CD4-positive, CD25-positive, alpha-beta regulatory T cell (primary cell): ENCODE data around the gene UCHL5. TPM values are rescaled to one million over a fixed set of nuclear protein-coding genes. Genes with fewer than 3 reads are reported as not detected.
A peak's percentile ranks its signal among the peaks of the same experiment; 100 is the strongest.
"Not testable (repeated sequence)": the region's sequence is repeated elsewhere in the genome, so short reads cannot be mapped to it uniquely, and the experiment has no call there.

ENCODE experiments used
- ATAC-seq, 2 donors: fragments of 150-1000 bp; cut with Tn5 transposase; one replicate each; pipeline ENCODE4 v1.10.0; 2021; ENCODE audit warnings: low read depth in 2 of 2, moderate number of reproducible peaks in 2 of 2, moderate library complexity in 1 of 2
- DNase-seq, 3 donors: peaks; one replicate each; pipeline versions ENCODE4 v3.0.0 to v3.0.0-alpha.2; 2012 to 2022; ENCODE audit warnings: mixed read lengths in 1 of 3
- H3K27ac ChIP-seq: one replicate; pipeline ENCODE4 v1.7.0; 2013; ENCODE audit warnings: mild to moderate bottlenecking, low read length; ENCODE audit not compliant: insufficient read depth, poor library complexity, severe bottlenecking
- H3K27me3 ChIP-seq: one replicate; pipeline ENCODE4 v1.7.0; 2013; ENCODE audit warnings: low read length; ENCODE audit not compliant: control insufficient read depth, insufficient read depth
- H3K36me3 ChIP-seq: one replicate; pipeline ENCODE4 v1.7.0; 2013; ENCODE audit warnings: mild to moderate bottlenecking, low read length, moderate library complexity; ENCODE audit not compliant: control insufficient read depth, insufficient read depth
- H3K4me1 ChIP-seq: 2 replicates; pipeline ENCODE4 v1.7.0; 2013; ENCODE audit warnings: mild to moderate bottlenecking, low read length; ENCODE audit not compliant: insufficient read depth, control insufficient read depth, poor library complexity, severe bottlenecking
- H3K4me3 ChIP-seq: one replicate; pipeline ENCODE4 v1.7.0; 2013; ENCODE audit warnings: low read depth, mild to moderate bottlenecking, low read length, moderate library complexity
- H3K9me3 ChIP-seq, 2 experiments: 1 replicate in 1 of 2; 2 replicates in 1 of 2; pipeline ENCODE4 v1.7.0; 2013; ENCODE audit warnings: low read length in 2 of 2, mild to moderate bottlenecking in 1 of 2, moderate library complexity in 1 of 2; ENCODE audit not compliant: control insufficient read depth in 2 of 2
- H3K27ac Mint-ChIP-seq, 3 donors: one replicate each; pipeline ENCODE4 v1.8.0; 2020 to 2022; ENCODE audit warnings: mild to moderate bottlenecking in 3 of 3, mixed read lengths in 3 of 3, moderate library complexity in 2 of 3
- H3K27me3 Mint-ChIP-seq: one replicate; pipeline ENCODE4 v1.8.0; 2022; ENCODE audit warnings: mild to moderate bottlenecking, mixed read lengths
- H3K36me3 Mint-ChIP-seq: one replicate; pipeline ENCODE4 v1.8.0; 2020; ENCODE audit warnings: mixed read lengths
- H3K4me1 Mint-ChIP-seq, 4 donors: one replicate each; pipeline ENCODE4 v1.8.0; 2020 to 2022; ENCODE audit warnings: mixed read lengths in 4 of 4, mild to moderate bottlenecking in 1 of 4
- H3K4me3 Mint-ChIP-seq, 4 donors: one replicate each; pipeline ENCODE4 v1.8.0; 2020 to 2022; ENCODE audit warnings: mild to moderate bottlenecking in 4 of 4, mixed read lengths in 4 of 4, moderate library complexity in 3 of 4
- H3K9me3 Mint-ChIP-seq, 7 donors: one replicate each; pipeline ENCODE4 v1.8.0; 2020 to 2022; ENCODE audit warnings: mixed read lengths in 7 of 7, mild to moderate bottlenecking in 3 of 7, moderate library complexity in 2 of 7
- polyA plus RNA-seq, 4 donors: library from polyadenylated mRNA; unstranded; fragments of 300-500 nt; fragmentation: Illumina TruSeq; gene quantifications; one replicate each; pipeline ENCODE4 v1.2.3, GENCODE V29; 2021
- total RNA-seq: library from RNA; stranded (reverse); gene quantifications from one replicate; pipeline ENCODE4 v1.2.3, GENCODE V29; 2022

The UCHL5 gene
- total and polyA plus RNA-seq, 5 donors from 2014 or later: 20.5 to 55.5 (median 53.3) TPM

DNA sequence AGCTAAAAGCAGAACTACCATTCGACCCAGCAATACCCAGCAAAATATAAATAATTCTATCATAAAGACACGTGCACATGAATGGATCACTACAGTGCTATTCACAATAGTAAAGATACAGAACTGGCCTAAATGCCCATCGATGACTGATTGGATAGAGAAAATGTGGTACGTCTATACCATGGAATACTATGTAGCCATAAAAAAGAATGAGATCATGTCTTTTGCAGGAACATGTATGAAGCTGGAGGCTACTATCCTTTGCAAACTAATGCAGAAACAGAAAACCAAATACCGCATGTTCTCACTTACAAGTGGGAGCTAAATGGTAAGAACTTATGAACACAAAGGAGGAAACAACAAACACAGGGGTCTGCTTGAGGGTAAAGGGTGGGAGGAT is 53.4 kb downstream of the UCHL5 start:
- ATAC-seq: no peak
- peaks cover 31% of the 10 kb centered on the region for H3K36me3 Mint-ChIP-seq
- peaks cover 0 to 4% (median 0%) of the 10 kb centered on the region in 7 donors for H3K9me3 Mint-ChIP-seq
- H3K4me1 ChIP-seq: no peaks in the 10 kb centered on the region
- no peak overlapping the region for H3K4me3 Mint-ChIP-seq
- H3K9me3 ChIP-seq: no peaks in the 10 kb centered on the region
- no peaks in the 10 kb centered on the region for H3K36me3 ChIP-seq
- no peak overlapping the region for H3K4me3 ChIP-seq
- no peak for DNase-seq
- H3K4me1 Mint-ChIP-seq: peaks cover 3 to 15% (median 9%) of the 10 kb centered on the region in 4 donors
- no peak overlapping the region for H3K27ac ChIP-seq
- H3K27me3 Mint-ChIP-seq: no peaks in the 10 kb centered on the region
- H3K27me3 ChIP-seq: no peaks in the 10 kb centered on the region
- no peak overlapping the region for H3K27ac Mint-ChIP-seq

DNA sequence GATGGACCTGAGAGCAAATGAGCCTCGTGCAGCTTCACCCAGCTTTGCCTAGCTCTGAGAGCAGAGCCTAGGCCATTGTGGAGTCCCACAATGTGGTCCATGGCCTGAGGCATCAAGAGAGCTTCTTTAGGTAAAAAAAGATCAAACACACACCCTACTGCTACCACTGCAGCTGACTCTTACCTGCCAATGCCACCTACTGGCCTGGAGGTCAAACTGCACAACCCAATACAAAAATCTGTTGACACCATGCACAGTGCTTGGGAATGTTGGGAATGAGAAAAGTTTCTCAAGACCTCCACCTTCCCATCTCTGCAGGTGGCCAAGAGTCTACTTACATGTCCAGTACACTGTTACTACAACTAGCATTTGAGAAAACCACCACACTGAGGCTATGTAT is 60.6 kb downstream of the UCHL5 start:
- H3K27ac Mint-ChIP-seq: peak overlapping the region in 1 of 3 donors; percentile 19
- ATAC-seq (no peak), DNase-seq (peak in 1 of 3 donors; percentile 8)
- peaks cover 66% of the 10 kb centered on the region for H3K36me3 Mint-ChIP-seq
- Histone ChIP-seq H3K4me3 (no peak overlapping the region), H3K36me3 (peaks cover 7% of the 10 kb centered on the region), H3K4me1 (no peaks in the 10 kb centered on the region), H3K27me3 (no peaks in the 10 kb centered on the region), H3K9me3 (no peaks in the 10 kb centered on the region), H3K27ac (no peak overlapping the region)
- H3K27me3 Mint-ChIP-seq: no peaks in the 10 kb centered on the region
- H3K9me3 Mint-ChIP-seq: peaks cover 0 to 5% (median 0%) of the 10 kb centered on the region in 7 donors
- no peak overlapping the region for H3K4me3 Mint-ChIP-seq
- H3K4me1 Mint-ChIP-seq: peaks cover 0 to 10% (median 4%) of the 10 kb centered on the region in 4 donors

DNA sequence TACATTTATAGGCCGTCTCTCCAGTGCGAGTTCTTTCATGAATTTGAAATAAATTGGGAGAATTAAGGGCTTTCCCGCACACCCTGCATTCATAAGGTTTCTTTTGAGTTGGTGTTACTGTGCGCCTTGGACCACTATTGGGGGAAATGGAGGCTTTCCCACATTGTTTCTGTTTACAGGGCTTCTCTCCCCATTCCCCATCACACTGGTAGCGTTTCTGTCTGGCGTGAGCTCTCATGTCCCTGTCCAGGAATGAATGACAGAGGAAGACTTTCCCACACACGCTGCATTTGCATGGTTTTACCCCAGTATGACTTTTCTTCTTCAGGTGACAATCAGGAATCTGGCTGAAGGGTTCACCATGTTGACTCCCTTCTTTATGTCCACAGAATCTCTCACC is 65.0 kb downstream of the UCHL5 start:
- Histone ChIP-seq H3K36me3 (peaks cover 7% of the 10 kb centered on the region), H3K27me3 (no peaks in the 10 kb centered on the region), H3K4me3 (no peak overlapping the region), H3K27ac (no peak overlapping the region), H3K4me1 (no peaks in the 10 kb centered on the region), H3K9me3 (no peaks in the 10 kb centered on the region)
- Mint-ChIP-seq H3K27ac (no peak overlapping the region), H3K9me3 (peaks cover 0 to 4% (median 0%) of the 10 kb centered on the region in 7 donors), H3K27me3 (no peaks in the 10 kb centered on the region), H3K36me3 (peaks cover 44% of the 10 kb centered on the region), H3K4me1 (peaks cover 0 to 6% (median 0%) of the 10 kb centered on the region in 4 donors), H3K4me3 (no peak overlapping the region)
- DNase-seq: no peak
- no peak for ATAC-seq

DNA sequence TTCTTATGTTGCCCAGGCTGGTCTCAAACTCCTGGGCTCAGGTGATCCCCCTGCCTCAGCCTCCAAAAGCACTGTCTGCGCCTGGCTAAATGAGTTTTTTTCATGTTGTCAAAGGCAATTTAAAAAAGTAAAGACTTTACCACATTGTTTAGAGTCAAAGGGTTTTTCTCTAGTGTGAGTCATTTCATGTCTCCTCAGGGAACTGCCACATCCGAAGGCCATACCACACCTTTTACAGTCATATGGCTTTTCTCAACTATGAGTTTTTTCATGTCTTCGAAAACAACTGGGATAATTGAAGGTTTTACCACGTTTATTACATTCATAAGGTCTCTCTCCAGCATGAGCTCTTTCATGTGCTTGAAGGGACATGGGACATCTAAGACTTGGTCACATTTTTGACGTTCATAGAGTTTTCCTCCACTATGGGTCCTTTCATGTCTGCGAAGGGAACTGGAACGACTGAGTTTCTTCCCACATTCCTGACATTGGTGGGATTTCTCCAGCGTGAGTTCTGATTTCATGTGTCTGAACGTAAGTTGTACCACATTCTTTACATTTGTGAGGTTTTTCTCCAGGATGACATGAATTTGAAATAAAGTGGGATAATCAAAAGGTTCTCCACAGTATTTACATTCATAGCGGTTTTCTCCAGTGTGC is 65.6 kb downstream of the UCHL5 start:
- Mint-ChIP-seq H3K9me3 (peaks cover 0 to 4% (median 0%) of the 10 kb centered on the region in 7 donors), H3K4me1 (peaks cover 0 to under 1% (median 0%) of the 10 kb centered on the region in 4 donors)

DNA sequence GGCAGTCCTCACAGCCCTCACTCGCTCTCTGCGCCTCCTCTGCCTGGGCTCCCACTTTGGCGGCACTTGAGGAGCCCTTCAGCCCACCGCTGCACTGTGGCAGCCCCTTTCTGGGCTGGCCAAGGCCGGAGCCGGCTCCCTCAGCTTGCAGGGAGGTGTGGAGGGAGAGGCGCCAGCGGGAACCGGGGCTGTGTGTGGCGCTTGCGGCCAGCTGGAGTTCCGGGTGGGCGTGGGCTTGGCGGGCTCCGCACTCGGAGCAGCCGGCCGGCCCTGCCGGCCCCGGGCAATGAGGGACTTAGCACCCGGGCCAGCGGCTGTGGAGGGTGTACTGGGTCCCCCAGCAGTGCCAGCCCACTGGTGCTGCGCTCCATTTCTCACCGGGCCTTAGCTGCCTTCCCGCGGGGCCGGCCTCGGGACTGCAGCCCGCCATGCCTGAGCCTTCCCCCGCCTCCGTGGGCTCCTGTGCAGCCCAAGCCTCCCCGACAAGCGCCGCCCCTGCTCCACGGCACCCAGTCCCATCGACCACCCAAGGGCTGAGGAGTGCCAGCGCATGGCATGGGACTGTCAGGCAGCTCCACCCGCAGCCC is 72.3 kb downstream of the UCHL5 start:
- H3K4me3 ChIP-seq, H3K27me3 ChIP-seq, H3K9me3 ChIP-seq, H3K36me3 Mint-ChIP-seq, H3K9me3 Mint-ChIP-seq, DNase-seq, ATAC-seq, H3K4me3 Mint-ChIP-seq, H3K27ac Mint-ChIP-seq, H3K27me3 Mint-ChIP-seq, H3K4me1 ChIP-seq, H3K27ac ChIP-seq, H3K36me3 ChIP-seq: not testable (repeated sequence)
- H3K4me1 Mint-ChIP-seq: peaks cover 4 to 13% (median 5%) of the 10 kb centered on the region in 4 donors

More for the DNA sequence above, 65.6 kb downstream of the UCHL5 start:
- peaks cover 38% of the 10 kb centered on the region for H3K36me3 Mint-ChIP-seq
- no peak overlapping the region for H3K4me3 ChIP-seq
- H3K4me3 Mint-ChIP-seq: no peak overlapping the region
- no peak overlapping the region for H3K27ac ChIP-seq
- DNase-seq (peak in 1 of 3 donors; percentile 24), ATAC-seq (no peak)
- no peaks in the 10 kb centered on the region for H3K27me3 Mint-ChIP-seq
- H3K9me3 ChIP-seq: no peaks in the 10 kb centered on the region
- no peaks in the 10 kb centered on the region for H3K4me1 ChIP-seq
- no peak overlapping the region for H3K27ac Mint-ChIP-seq
- no peaks in the 10 kb centered on the region for H3K27me3 ChIP-seq
- H3K36me3 ChIP-seq: peaks cover 7% of the 10 kb centered on the region

DNA sequence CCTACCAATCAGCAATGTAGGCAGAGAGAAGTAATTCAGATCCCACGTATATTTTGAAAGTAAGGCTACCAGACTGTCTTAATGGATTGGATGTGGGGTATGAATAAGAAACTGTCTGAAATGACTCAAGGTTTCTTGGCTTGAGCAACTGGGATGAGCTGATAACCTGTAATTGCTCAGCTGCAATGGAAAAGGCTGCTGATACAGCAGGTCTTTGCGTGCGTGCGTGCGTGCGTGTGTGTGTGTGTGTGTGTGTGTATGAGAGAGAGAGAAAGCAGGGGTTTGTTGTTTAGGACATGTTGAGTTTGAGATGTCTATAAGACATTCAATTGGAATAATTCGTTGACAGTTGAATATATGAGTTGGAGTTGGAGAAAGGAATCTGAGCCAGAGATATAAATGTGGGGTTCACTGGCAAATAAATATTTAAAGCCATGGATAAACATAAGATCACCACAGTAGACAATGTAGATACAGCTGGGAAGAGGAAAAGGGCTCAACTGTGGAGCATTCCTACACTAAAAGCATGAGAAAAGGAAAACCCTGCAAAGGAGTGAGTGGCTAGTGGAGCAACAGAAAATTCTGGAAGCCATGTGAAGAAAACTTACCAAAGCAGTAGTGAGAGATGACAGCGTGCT is 72.9 kb downstream of the UCHL5 start:
- peaks cover 0 to 1% (median 0%) of the 10 kb centered on the region in 7 donors for H3K9me3 Mint-ChIP-seq
- H3K4me1 Mint-ChIP-seq: peaks cover 4 to 13% (median 5%) of the 10 kb centered on the region in 4 donors
- no peaks in the 10 kb centered on the region for H3K27me3 Mint-ChIP-seq
- Histone ChIP-seq H3K27me3 (no peaks in the 10 kb centered on the region), H3K4me3 (no peak overlapping the region), H3K4me1 (no peaks in the 10 kb centered on the region), H3K27ac (no peak overlapping the region), H3K9me3 (no peaks in the 10 kb centered on the region), H3K36me3 (no peaks in the 10 kb centered on the region)
- H3K36me3 Mint-ChIP-seq: peaks cover 5% of the 10 kb centered on the region
- ATAC-seq (no peak), DNase-seq (no peak)
- H3K4me3 Mint-ChIP-seq: no peak overlapping the region
- peak overlapping the region in 1 of 3 donors; percentile 4 for H3K27ac Mint-ChIP-seq

DNA sequence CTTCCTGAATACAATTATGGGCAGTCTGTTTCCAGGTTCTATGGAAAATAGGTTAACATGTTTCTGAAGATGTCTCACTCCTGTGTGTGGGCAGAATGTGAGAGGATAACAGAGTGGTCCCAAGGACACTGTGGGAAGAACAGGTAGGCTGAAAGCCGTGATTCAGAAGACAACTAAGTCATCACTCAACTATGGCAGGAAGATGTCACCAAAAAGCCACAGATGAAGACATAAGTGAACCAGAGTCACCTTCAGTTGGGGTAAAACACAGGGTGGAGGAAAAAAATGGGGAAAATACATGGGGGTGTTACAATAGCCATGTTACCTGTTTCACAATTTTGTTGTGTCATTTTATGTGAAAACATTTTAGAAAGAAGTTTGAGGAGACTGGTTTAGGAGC is 75.1 kb downstream of the UCHL5 start:
- no peaks in the 10 kb centered on the region for H3K36me3 ChIP-seq
- H3K9me3 ChIP-seq: no peaks in the 10 kb centered on the region
- Mint-ChIP-seq H3K27me3 (no peaks in the 10 kb centered on the region), H3K9me3 (peaks cover 0 to 1% (median 0%) of the 10 kb centered on the region in 7 donors), H3K4me1 (peaks cover 4 to 13% (median 5%) of the 10 kb centered on the region in 4 donors), H3K4me3 (no peak overlapping the region), H3K36me3 (peaks cover 18% of the 10 kb centered on the region), H3K27ac (no peak overlapping the region)
- H3K27me3 ChIP-seq: no peaks in the 10 kb centered on the region
- no peak for ATAC-seq
- H3K4me3 ChIP-seq: no peak overlapping the region
- H3K27ac ChIP-seq: no peak overlapping the region
- no peaks in the 10 kb centered on the region for H3K4me1 ChIP-seq
- DNase-seq: no peak
